ENCODE results near the gene ENTPD2. TPM values are rescaled to one million over a fixed set of nuclear protein-coding genes. Genes with fewer than 3 reads are reported as not detected.

ENTPD2 gene
- total RNA-seq, 1 experiment from 2014 or later = not detected

- no peak for DNase-seq (ENCODE audit: low read depth)
Observed at GRCh38 chr9:137080260-137081122, 26.6 kb upstream of the ENTPD2 start.

- DNase-seq (ENCODE audit: low read depth) = no peak
Observed at GRCh38 chr9:137079401-137079787, 25.5 kb upstream of the ENTPD2 start.

- no peak for DNase-seq (ENCODE audit: low read depth)
Observed at GRCh38 chr9:137078701-137079400, 25.0 kb upstream of the ENTPD2 start.

GRCh38 chr9:137077758-137078693 is 24.2 kb upstream of the ENTPD2 start:
- DNase-seq (ENCODE audit: low read depth) = no peak

- peak; percentile 61 for DNase-seq (ENCODE audit: low read depth)
Observed at GRCh38 chr9:137077010-137077747, 23.3 kb upstream of the ENTPD2 start, which contains the start of gene UAP1L1. Gene UAP1L1, plus strand, starts transcription at chr9:137077517. Its CDS starts 16 bp downstream, at chr9:137077533.

GRCh38 chr9:137076636-137077009 is 22.8 kb upstream of the ENTPD2 start:
- DNase-seq (ENCODE audit: low read depth) = no peak

GRCh38 chr9:137075275-137075775 is 21.5 kb upstream of the ENTPD2 start:
- no peak for DNase-seq (ENCODE audit: low read depth)

GRCh38 chr9:137074657-137075274 is 20.9 kb upstream of the ENTPD2 start:
- DNase-seq (ENCODE audit: low read depth) = no peak

- no peak for DNase-seq (ENCODE audit: low read depth)
Observed at GRCh38 chr9:137073992-137074399, 20.1 kb upstream of the ENTPD2 start.

- DNase-seq (ENCODE audit: low read depth) = no peak
Observed at GRCh38 chr9:137071282-137071681, 17.4 kb upstream of the ENTPD2 start.

- no peak for DNase-seq (ENCODE audit: low read depth)
Observed at GRCh38 chr9:137070906-137071275, 17.0 kb upstream of the ENTPD2 start.

- peak; percentile 83 for DNase-seq (ENCODE audit: low read depth)
Observed at GRCh38 chr9:137070201-137070905, 16.5 kb upstream of the ENTPD2 start, which contains the start of gene SAPCD2. Gene SAPCD2, minus strand, starts transcription at chr9:137070557. Its CDS starts 97 bp downstream, at chr9:137070460.

GRCh38 chr9:137069508-137070091 is 15.7 kb upstream of the ENTPD2 start:
- DNase-seq (ENCODE audit: low read depth) = no peak

- no peak for DNase-seq (ENCODE audit: low read depth)
Observed at GRCh38 chr9:137068539-137069507, 15.0 kb upstream of the ENTPD2 start.

GRCh38 chr9:137067860-137068538 is 14.1 kb upstream of the ENTPD2 start:
- DNase-seq (ENCODE audit: low read depth) = peak; percentile 51

- DNase-seq (ENCODE audit: low read depth) = no peak
Observed at GRCh38 chr9:137066096-137066861, 12.4 kb upstream of the ENTPD2 start.

All from LHCN-M2 (cell line).